Stimulated activated memory B cell treated with anti-CD40 and anti-IgM and Interleukin-4, amounts not matched to agents 10 μg/mL and 1 μg/mL and 100 μg/mL, for 72 hours (primary cell): Measurements from ENCODE around the gene EIF4E2.

Experiments
- ATAC-seq: fragments of 150-1000 bp; cut with Tn5 transposase; 2 replicates; pipeline ENCODE4 v1.10.0; 2021
- H3K27ac Mint-ChIP-seq: one replicate; pipeline ENCODE4 v1.8.0; 2022; ENCODE audit warnings: mild to moderate bottlenecking, mixed read lengths
- H3K27me3 Mint-ChIP-seq: one replicate; pipeline ENCODE4 v1.8.0; 2022; ENCODE audit warnings: mixed read lengths
- H3K36me3 Mint-ChIP-seq: one replicate; pipeline ENCODE4 v1.8.0; 2022; ENCODE audit warnings: mixed read lengths
- H3K4me1 Mint-ChIP-seq: one replicate; pipeline ENCODE4 v1.8.0; 2022; ENCODE audit warnings: mixed read lengths
- H3K4me3 Mint-ChIP-seq: one replicate; pipeline ENCODE4 v1.8.0; 2022; ENCODE audit warnings: mild to moderate bottlenecking, moderate library complexity, mixed read lengths
- H3K9me3 Mint-ChIP-seq: one replicate; pipeline ENCODE4 v1.8.0; 2022; ENCODE audit warnings: mixed read lengths

EIF4E2 gene

GRCh38 chr2:232550354-232551249, at the start of gene EIF4E2, which contains the start of gene TIGD1:
EIF4E2 (plus strand) TSS chr2:232550689; CDS start chr2:232550725, 36 bp downstream.
TIGD1 (minus strand) TSS chr2:232550557; CDS start chr2:232549882, 675 bp downstream.
- peaks cover 30% of the 10 kb centered on the region for H3K36me3 Mint-ChIP-seq
- H3K4me1 Mint-ChIP-seq, result peaks cover 65% of the 10 kb centered on the region
- peak within 1 kb of the TSS; percentile 99 for H3K27ac Mint-ChIP-seq
- peak within 1 kb of the TSS; percentile 100 for H3K4me3 Mint-ChIP-seq
- H3K27me3 Mint-ChIP-seq, result no peaks in the 10 kb centered on the region
- peak; percentile 98 for ATAC-seq
- no peaks in the 10 kb centered on the region for H3K9me3 Mint-ChIP-seq

- no peak for ATAC-seq
- no peaks in the 10 kb centered on the region for H3K36me3 Mint-ChIP-seq
- no peak overlapping the region for H3K4me3 Mint-ChIP-seq
- peaks cover 70% of the 10 kb centered on the region for H3K27me3 Mint-ChIP-seq
- peaks cover 15% of the 10 kb centered on the region for H3K4me1 Mint-ChIP-seq
- no peak overlapping the region for H3K27ac Mint-ChIP-seq
- no peaks in the 10 kb centered on the region for H3K9me3 Mint-ChIP-seq
These were observed 49.1 kb upstream of the EIF4E2 start for GRCh38 chr2:232501331-232501771.

- no peak for ATAC-seq
- no peak overlapping the region for H3K4me3 Mint-ChIP-seq
- peaks cover 74% of the 10 kb centered on the region for H3K27me3 Mint-ChIP-seq
- H3K36me3 Mint-ChIP-seq, result no peaks in the 10 kb centered on the region
- no peaks in the 10 kb centered on the region for H3K9me3 Mint-ChIP-seq
- H3K4me1 Mint-ChIP-seq, result peaks cover 15% of the 10 kb centered on the region
- H3K27ac Mint-ChIP-seq, result peak overlapping the region; percentile 76
These were observed 48.6 kb upstream of the EIF4E2 start for GRCh38 chr2:232501794-232502390.

- H3K4me3 Mint-ChIP-seq, result peak overlapping the region; percentile 81
- H3K27ac Mint-ChIP-seq, result peak overlapping the region; percentile 76
- peaks cover 15% of the 10 kb centered on the region for H3K4me1 Mint-ChIP-seq
- H3K27me3 Mint-ChIP-seq, result peaks cover 74% of the 10 kb centered on the region
- no peaks in the 10 kb centered on the region for H3K9me3 Mint-ChIP-seq
- peak; percentile 13 for ATAC-seq
- H3K36me3 Mint-ChIP-seq, result no peaks in the 10 kb centered on the region
These were observed 48.0 kb upstream of the EIF4E2 start for GRCh38 chr2:232502511-232502910.

- Mint-ChIP-seq H3K4me3 (peak overlapping the region; percentile 53), H3K9me3 (no peaks in the 10 kb centered on the region), H3K4me1 (peaks cover 15% of the 10 kb centered on the region), H3K27me3 (peaks cover 71% of the 10 kb centered on the region), H3K27ac (peak overlapping the region; percentile 76), H3K36me3 (no peaks in the 10 kb centered on the region)
- peak; percentile 14 for ATAC-seq
These were observed 47.3 kb upstream of the EIF4E2 start for GRCh38 chr2:232502911-232503808.

GRCh38 chr2:232503809-232504323, 46.6 kb upstream of the EIF4E2 start:
- Mint-ChIP-seq H3K9me3 (no peaks in the 10 kb centered on the region), H3K27ac (no peak overlapping the region), H3K4me3 (peak overlapping the region; percentile 53), H3K36me3 (no peaks in the 10 kb centered on the region), H3K27me3 (peaks cover 64% of the 10 kb centered on the region), H3K4me1 (peaks cover 15% of the 10 kb centered on the region)
- no peak for ATAC-seq

- Mint-ChIP-seq H3K9me3 (no peaks in the 10 kb centered on the region), H3K36me3 (no peaks in the 10 kb centered on the region), H3K4me1 (peaks cover 15% of the 10 kb centered on the region), H3K27me3 (peaks cover 59% of the 10 kb centered on the region), H3K27ac (no peak overlapping the region), H3K4me3 (no peak overlapping the region)
- ATAC-seq, result no peak
These were observed 46.1 kb upstream of the EIF4E2 start for GRCh38 chr2:232504438-232504837.

- Mint-ChIP-seq H3K4me3 (no peak overlapping the region), H3K27ac (no peak overlapping the region), H3K4me1 (peaks cover 15% of the 10 kb centered on the region), H3K9me3 (peaks cover 3% of the 10 kb centered on the region), H3K36me3 (no peaks in the 10 kb centered on the region), H3K27me3 (peaks cover 49% of the 10 kb centered on the region)
- no peak for ATAC-seq
These were observed 44.6 kb upstream of the EIF4E2 start for GRCh38 chr2:232505856-232506255.

GRCh38 chr2:232506709-232507108, 43.8 kb upstream of the EIF4E2 start:
- H3K4me1 Mint-ChIP-seq, result peaks cover 15% of the 10 kb centered on the region
- no peaks in the 10 kb centered on the region for H3K36me3 Mint-ChIP-seq
- peaks cover 3% of the 10 kb centered on the region for H3K9me3 Mint-ChIP-seq
- peaks cover 47% of the 10 kb centered on the region for H3K27me3 Mint-ChIP-seq
- no peak for ATAC-seq
- H3K27ac Mint-ChIP-seq, result no peak overlapping the region
- H3K4me3 Mint-ChIP-seq, result no peak overlapping the region

GRCh38 chr2:232508251-232508650, 42.2 kb upstream of the EIF4E2 start:
- Mint-ChIP-seq H3K9me3 (peaks cover 3% of the 10 kb centered on the region), H3K4me1 (peaks cover 7% of the 10 kb centered on the region), H3K36me3 (no peaks in the 10 kb centered on the region), H3K4me3 (no peak overlapping the region), H3K27ac (no peak overlapping the region), H3K27me3 (peaks cover 45% of the 10 kb centered on the region)
- no peak for ATAC-seq

GRCh38 chr2:232511336-232511890, 39.1 kb upstream of the EIF4E2 start:
- H3K4me3 Mint-ChIP-seq, result no peak overlapping the region
- H3K27me3 Mint-ChIP-seq, result peaks cover 30% of the 10 kb centered on the region
- no peaks in the 10 kb centered on the region for H3K36me3 Mint-ChIP-seq
- no peak for ATAC-seq
- H3K4me1 Mint-ChIP-seq, result no peaks in the 10 kb centered on the region
- H3K9me3 Mint-ChIP-seq, result peaks cover 3% of the 10 kb centered on the region
- no peak overlapping the region for H3K27ac Mint-ChIP-seq

- peaks cover 37% of the 10 kb centered on the region for H3K27me3 Mint-ChIP-seq
- peaks cover 3% of the 10 kb centered on the region for H3K9me3 Mint-ChIP-seq
- H3K27ac Mint-ChIP-seq, result no peak overlapping the region
- H3K36me3 Mint-ChIP-seq, result no peaks in the 10 kb centered on the region
- no peak overlapping the region for H3K4me3 Mint-ChIP-seq
- no peaks in the 10 kb centered on the region for H3K4me1 Mint-ChIP-seq
- ATAC-seq, result no peak
These were observed 37.9 kb upstream of the EIF4E2 start for GRCh38 chr2:232512602-232513001.

- Mint-ChIP-seq H3K27ac (no peak overlapping the region), H3K36me3 (no peaks in the 10 kb centered on the region), H3K4me3 (no peak overlapping the region), H3K4me1 (no peaks in the 10 kb centered on the region), H3K9me3 (peaks cover 3% of the 10 kb centered on the region), H3K27me3 (peaks cover 43% of the 10 kb centered on the region)
- ATAC-seq, result no peak
These were observed 37.1 kb upstream of the EIF4E2 start for GRCh38 chr2:232513353-232513752.

- H3K27me3 Mint-ChIP-seq, result peaks cover 66% of the 10 kb centered on the region
- no peaks in the 10 kb centered on the region for H3K36me3 Mint-ChIP-seq
- H3K9me3 Mint-ChIP-seq, result no peaks in the 10 kb centered on the region
- no peaks in the 10 kb centered on the region for H3K4me1 Mint-ChIP-seq
- no peak overlapping the region for H3K27ac Mint-ChIP-seq
- no peak for ATAC-seq
- H3K4me3 Mint-ChIP-seq, result no peak overlapping the region
These were observed 34.9 kb upstream of the EIF4E2 start for GRCh38 chr2:232515639-232516038.
